ENCODE data around the gene LCN15.
"Not testable (repeated sequence)": the region's sequence is repeated elsewhere in the genome, so short reads cannot be mapped to it uniquely, and the experiment has no call there.

LCN15 gene

DNA sequence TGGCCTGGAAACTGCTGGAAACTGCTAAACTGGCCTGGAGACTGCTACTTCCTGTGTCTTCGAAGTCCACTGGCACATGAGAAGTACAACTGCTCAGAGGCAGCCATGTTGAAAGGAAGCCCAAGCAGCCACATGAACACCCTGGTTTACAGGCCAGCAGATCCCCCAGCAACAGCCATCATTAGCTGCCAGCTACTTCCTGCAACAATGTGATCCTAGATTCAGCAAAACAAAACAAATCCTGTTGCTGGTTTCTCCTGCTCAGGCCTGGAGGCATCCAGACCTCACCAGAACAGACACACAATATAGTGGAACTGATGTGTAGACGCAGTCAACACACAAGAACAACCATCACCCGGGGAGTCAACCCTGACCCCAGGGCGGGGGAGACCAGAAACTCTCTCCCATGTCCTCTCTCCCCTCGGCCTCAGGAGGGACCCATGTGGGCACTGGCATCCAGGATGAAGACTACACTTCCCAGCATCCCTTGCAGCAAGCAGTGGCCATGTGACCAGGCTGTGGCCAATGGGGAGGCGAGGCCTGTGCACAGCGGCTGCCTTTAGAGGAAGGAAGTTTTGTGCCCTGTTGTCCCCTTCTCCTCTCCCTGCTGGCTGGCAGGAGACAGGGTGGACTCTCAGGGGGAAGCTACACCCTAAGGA lies 9.2 kb upstream of the LCN15 start:
- no peak for DNase-seq

DNA sequence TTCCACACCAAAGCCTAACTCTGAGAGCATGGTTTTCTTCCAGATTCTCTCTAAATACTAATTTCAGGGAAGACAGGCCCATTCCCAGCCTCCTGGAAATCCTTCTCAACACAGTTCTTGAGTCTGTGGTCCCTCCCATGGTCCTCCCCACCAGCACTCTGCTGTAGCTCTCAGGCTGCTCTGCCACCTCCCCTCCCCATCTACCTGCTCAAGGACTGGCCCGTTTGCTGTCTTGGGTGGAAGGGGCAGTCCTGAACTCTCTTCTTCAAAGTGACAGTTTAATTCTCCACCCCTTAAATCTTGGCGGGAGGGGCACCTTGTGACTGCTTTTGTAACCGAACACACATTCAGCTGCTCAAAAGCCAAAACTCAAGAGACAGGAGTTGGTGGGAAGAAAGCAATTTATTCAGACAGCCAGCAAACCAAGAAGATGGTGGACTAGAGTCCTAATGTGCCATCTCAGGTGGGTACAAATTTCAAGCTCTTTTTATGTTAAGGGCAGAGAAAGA lies 7.6 kb upstream of the LCN15 start:
- DNase-seq: no peak

DNA sequence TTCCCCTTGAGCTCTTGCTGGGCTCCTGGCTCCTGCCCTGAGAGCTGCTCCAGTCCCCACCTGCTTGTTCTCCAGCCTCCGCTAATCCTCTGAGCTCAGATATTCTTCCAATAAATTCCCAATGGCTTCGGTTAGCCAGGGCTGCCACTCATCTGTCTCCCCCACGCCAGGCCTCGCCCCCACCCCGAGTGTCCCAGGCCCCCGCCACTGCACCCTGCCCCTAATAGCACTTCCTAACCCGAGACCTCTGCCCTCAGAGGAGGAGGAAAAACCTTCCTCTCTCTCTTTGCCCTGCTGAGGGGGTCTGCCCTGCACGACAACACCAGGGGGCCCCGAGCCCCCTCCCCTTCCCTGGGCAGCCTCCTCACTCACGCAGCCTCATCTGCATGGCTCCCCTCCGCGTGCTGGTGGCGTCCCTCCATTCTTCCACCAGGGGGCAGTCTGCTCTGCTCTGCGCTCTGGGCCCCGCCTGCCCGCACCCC lies 5.4 kb upstream of the LCN15 start:
- DNase-seq: no peak

DNA sequence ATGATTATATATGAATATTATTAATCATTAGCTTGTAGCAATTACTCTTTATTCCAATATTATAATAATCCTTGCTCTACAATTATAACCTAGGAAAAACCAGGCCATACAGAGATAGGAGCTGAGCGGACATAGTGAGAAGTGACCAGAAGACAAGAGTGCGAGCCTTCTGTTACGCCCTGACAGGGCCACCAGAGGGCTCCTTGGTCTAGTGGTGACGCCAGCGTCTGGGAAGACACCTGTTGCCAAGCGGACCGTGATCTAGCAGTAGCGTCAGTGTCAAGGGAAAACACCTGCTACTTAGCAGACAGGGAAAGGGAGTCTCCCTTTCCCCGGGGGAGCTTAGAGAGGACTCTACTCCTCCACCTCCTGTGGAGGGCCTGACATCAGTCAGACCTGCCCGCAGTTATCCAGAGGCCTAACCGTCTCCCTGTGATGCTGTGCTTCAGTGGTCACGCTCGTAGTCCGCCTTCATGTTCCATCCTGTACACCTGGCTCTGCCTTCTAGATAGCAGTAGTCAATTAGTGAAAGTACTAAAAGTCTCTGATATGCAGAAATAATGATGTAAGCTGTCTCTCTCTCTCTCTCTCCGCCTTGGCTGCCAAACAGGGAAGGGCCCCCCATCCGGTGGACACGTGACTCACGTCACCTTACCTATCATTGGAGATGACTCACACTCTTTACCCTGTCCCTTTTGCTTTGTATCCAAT lies 2.2 kb upstream of the LCN15 start:
- DNase-seq: peak; percentile 26

DNA sequence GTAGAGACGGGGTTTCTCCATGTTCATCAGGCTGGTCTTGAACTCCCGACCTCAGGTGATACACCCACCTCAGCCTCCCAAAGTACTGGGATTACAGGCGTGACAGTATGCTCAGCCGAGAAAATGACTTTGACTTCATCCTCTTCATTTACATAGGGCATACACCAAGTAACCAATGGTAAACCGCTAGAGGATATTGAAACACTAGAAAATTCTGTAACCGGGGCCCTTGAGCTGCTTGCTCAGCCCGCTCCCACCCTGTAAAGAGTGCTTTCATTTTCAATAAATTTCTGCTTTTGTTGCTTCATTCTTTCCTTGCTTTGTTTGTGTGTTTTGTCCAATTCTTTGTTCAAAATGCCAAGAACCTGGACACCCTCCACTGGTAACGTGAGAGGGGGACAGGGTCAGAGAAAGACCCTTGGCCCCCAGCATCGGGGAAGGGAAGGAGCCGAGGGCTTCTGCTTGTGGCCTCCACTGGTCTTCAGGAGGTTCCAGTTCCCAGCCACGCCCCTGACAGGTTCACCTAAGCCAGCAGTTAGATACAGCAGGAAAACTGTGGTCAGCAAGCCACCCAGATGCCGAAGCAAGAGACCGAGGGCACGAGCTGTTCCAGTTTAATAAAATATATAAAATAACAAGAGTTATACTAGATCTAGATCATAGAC lies 1.6 kb upstream of the LCN15 start:
- not testable (repeated sequence) for DNase-seq

DNA sequence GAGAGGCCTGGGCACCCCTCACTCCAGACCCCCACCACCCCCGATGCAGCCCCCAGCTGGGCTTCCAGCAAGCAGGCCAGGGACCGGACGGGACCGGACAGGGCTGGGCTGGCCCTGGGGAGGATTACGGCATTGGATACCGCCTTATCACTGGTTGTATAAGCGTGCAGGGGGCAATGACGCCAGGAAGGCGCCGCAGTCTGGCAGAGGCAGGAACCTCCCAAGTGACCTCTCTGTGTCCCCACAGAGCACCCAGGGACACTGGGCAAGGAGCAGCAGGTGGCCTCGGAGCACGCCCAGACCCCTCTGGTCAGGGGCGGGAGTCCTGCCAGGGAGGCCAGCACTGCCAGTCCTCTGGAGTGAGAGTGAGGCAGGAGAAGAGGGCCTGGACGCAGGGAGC lies 723 bp upstream of the LCN15 start:
- no peak for DNase-seq

DNA sequence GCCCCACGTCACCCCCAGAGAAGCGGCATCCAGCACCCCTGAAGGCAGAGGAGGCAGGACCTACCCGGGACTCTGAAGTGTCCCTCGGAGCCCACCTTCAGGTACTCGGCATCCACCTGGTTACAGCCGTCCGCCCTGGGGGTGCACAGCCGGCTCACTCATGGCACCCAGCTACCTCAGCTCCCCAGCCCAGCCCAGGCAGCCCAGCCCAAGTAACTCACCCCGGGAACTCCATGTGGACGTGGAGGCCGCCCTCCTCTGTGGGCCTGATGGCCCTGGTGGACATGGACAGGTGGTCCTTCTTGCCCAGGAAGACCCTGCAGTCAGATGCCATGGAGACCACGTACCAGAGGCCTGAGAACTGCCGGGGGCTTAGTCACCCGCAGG lies 676 bp downstream of the LCN15 start:
- DNase-seq: no peak

DNA sequence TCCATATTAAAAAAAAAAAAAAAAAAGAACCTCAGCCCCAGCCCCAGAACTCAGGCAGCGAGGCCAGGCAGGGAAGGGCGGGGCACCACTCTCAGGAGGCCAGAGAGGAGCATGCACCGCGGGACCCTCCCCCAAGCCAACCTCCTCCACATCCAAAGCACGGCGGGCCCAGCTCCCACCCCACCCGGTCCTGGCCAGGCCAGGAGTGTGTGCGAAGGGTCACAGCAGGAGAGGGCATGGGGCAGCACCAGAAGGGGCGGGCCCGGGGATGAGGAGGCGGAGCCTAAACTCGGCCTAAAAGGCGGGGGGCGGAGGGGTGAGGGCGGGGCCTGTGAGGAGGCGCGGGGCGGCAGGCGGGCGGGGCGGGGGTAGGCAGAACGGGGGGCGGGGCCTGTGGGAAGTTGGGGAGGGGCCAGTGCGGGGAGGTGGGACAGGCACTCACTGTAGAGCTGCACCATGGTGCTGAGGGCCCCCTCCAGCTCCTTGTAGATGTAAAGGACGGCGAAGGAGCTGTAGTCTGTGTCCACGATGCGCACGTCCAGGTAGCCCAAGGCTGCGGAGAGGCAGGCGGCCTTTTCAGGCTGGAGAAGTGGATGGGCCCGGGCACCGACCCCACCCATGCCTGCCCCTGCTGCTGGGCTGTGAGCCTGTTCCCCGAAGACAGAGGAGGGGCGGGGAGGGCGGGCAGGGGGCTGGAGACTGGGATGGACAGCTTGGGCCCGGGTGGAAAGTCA lies 1.2 kb downstream of the LCN15 start:
- no peak for DNase-seq

DNA sequence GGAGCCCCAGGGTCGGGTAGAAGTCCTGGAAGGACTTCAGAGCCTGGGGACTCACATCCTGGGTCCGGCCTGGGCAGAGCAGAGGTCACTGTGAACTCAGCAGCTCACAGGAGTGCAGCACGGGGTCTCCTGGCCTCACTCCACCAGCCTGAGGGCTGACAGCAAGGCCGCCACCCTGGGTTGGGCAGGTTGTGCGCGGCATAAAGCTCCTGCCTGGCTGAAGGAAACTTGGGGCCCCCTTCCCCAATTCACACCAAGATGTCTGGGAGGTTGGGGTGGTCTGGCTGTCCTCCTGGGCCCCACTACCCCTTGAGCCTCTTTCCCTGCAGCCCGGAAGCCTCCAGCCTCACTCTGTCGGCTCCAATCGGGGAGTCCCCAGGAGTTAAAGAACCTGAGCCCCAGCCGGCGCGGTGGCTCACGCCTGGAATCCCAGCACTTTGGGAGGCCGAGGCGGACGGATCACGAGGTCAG lies 2.1 kb downstream of the LCN15 start:
- no peak for DNase-seq

DNA sequence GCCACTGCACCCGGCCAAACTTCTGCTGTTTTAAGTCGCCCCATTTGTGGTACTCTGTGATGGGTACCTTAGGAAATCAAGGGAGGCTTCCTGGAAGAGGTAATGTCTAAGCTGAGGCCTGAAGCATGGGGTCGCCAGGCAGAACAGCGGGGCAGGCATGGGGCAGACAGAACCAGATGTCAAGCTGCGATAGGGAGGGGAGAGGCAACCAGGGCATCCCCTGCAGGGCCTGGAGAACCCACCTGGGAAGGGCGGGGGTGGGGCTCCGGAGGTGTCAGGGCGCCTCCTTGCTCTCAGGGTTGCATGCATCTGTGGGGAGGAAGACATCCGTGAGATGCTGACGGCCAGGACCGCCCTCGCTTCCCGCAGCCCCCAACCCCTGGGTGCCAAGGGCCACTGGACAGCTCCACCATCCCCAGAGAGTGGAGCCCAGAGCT lies 2.8 kb downstream of the LCN15 start:
- DNase-seq: no peak

DNA sequence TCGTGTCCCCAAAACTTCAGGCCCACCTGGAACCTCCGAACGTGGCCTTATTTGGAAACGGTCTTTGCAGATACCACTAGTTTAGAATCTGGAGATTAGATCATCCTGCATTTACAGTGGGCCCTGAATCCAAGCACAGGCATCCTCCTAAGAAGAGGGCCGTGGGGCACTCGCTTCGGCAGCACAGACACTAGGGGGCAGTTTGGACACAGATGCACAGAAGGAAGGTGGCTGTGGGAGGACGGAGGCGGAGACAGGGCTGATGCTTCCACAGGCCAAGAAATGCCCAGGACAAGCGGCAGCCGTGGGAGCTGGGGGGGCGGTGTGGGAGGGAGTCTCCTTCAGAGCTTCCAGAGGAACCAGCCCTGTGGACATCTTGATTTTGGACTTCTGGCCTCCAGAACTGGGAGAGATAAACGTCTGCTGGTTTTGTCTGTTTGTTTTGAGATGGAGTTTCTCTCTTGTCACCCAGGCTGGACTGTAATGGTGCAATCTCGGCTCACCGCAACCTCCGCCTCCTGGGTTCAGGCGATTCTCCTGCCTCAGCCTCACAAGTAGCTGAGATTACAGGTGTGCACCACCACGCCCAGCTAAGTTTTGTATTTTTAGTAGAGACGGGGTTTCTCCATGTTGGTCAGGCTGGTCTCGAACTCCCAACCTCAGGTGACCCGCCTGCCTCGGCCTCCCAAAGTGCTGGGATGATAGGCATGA lies 3.3 kb downstream of the LCN15 start:
- not testable (repeated sequence) for DNase-seq

DNA sequence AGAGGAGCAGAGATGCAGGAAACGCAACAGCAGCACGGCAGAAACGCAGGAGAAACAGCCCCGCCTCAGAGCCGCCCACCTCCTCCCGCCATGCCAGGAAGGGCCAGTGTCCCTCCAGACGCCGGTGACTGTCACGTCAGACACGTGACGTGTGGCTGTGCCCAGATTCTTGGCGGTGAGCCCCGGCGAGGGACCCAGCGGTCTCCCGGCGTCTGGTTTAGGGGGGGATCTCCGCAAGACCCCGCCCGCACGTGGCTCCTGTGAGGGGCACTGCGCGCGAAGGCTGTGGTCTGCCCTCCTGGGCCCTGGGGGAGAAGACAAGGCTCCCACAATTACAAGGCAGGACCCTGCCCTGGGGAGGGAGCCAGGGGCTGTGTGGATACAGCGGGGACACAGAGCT lies 3.9 kb downstream of the LCN15 start:
- DNase-seq: no peak

DNA sequence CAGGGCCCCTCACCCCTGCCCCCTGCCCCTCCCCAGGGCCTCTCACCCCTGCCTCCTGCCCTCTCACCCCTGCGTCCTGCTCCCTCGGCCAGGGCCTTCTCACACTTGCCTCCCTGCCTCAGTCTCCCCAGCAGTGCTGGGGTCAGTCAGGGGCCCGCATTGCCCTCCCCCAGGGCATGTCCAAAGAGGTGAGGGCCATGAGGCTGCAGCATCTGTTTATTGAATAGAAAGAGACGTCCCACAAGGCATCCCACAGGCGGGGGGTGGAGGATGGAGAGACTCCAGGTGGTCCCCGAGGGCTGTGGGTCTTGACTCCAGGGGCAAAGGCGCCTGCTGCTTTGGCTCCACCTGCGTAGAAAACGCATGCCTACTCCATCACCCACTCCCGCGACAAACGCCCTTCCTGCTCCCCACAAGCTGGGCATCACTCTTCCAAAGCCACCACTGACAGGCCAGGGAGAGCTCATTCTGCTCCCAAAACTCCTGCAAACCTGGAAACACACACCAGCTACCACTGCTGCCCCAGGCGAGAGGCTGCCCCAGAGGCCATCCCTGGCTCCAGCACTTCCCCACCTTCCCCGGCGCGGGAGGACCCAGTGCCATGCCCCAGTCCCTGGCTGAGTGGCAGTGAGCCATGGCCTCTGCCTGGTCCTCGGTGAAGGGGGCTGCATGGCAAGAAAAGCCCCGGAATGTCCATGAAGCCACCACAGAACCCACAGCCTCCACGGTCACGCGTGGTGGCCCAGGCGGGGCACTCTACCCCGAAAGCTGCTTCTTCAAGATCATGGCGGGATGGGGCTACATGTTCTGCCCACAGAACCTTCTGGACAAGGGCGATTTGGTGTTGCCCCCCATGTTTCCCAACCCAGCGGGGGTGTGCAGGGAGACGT lies 4.6 kb downstream of the LCN15 start:
- DNase-seq: no peak

DNA sequence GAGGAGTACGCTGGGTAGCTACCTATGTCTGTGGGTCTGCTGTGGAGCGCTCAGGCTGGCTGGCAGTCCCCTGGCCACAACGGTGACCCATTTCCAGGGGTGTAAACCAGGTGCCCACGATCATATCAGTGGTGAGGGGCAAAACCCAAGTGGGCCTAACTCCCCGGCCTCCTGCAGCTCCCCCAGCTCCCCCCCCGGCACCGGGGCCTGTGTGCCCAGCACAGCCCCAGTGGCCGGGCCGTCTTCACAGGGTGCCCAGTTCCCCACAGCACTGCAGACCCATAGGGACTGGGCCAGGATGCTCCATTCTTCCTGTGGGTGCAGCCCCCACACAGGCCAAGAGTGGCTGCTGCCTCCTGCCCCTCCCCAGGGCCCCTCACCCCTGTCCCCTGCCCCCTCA lies 5.3 kb downstream of the LCN15 start:
- DNase-seq: no peak

DNA sequence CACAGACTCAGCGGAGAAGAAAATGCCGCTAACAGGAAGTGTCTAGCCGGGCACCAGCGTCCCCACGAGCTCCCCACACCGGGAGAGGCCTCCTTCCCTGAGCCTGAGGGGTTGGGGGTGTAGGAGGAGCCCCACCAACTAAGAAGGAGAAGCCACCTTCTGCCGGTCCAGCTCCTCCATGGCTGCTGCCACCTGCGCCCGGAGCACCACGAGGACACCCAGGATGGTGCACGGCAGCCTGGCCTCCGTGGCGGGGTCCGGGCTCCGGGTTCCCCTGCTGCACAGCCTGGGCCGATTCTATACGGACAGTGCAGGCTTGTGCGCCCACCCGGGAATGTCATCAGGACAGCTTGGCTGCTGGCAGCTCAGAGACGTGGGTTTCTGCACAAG lies 6.6 kb downstream of the LCN15 start:
- DNase-seq: no peak

DNA sequence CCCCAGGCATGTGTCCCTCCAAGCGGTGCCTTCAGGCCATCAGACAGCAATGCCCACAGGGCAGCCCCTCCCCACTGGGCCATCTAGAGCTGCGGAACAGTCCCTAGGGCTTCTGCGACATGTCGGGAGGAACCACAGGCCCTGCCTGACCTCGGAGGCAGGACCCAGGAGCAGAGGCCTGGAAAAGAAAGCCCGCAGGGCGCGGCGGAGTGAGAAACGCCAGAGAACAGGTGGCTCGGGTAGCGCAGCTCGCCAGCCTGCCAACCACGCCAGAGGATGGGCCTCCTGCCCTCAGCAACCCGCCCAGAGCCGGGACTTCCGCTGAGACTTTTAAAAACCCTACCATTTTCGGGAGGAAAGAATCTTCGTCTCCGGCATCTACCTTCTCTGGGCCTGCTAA lies 7.0 kb downstream of the LCN15 start:
- DNase-seq: no peak

DNA sequence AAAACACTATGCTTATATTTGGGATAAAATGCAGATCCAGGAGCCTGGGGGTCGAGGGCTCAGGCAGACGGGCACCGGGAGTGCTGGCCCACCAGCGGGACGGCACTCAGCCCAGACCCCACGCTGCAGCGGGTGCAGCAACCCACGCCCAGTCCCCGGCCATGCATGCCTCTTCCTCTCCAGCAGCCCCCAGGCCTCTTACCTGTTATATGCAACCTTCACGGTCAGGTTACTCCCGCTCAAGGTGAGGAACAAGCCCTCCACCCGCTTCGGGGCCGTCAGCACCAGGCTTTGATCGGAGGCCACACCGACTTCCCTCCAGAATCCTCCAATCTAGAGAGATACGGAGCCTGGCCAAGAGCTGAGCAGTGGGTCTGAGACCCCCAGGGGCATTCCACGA lies 7.5 kb downstream of the LCN15 start:
- DNase-seq: no peak

DNA sequence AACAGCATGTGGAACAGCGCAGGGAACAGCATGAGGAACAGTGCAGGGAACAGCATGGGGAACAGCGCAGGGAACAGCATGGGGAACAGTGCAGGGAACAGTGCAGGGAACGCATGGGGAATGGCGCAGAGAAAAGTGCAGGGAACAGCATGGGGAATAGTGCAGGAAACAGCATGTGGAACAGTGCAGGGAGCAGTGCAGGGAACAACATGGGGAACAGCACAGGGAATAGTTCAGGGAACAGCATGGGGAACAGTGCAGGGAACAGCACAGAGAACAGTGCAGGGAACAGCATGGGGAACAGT lies 8.2 kb downstream of the LCN15 start:
- DNase-seq: no peak

DNA sequence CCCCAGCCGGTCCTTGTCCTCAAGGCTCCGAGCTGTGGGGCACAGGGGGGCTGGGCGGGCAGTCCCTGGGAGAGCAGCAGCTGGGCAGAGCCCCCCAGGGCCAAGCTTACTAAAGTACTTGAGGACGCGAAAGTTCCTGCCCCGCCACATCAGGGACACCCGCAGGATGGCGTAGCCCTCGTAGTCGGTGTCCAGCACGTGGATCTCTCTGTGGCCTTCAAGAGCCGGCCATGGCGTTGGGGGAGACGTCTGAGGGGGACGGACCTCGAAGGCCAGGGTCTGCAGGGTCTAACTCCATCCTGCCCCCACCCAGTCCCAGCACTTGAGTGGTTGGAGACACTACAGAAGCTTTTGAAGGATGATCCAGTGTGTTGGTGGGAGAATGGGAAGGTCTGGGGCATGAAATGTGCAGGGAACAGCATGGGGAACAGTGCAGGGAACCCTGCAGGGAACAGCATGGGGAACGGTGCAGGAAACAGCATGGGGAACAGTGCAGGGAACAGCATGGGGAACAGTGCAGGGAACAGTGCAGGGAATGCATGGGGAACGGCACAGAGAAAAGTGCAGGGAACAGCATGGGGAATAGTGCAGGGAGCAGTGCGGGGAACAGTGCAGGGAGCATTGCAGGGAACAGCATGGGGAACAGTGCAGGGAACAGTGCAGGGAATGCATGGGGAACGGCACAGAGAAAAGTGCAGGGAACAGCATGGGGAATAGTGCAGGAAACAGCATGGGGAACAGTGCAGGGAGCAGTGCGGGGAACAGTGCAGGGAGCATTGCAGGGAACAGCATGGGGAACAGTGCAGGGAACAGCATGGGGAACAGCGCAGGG lies 8.8 kb downstream of the LCN15 start:
- not testable (repeated sequence) for DNase-seq

DNA sequence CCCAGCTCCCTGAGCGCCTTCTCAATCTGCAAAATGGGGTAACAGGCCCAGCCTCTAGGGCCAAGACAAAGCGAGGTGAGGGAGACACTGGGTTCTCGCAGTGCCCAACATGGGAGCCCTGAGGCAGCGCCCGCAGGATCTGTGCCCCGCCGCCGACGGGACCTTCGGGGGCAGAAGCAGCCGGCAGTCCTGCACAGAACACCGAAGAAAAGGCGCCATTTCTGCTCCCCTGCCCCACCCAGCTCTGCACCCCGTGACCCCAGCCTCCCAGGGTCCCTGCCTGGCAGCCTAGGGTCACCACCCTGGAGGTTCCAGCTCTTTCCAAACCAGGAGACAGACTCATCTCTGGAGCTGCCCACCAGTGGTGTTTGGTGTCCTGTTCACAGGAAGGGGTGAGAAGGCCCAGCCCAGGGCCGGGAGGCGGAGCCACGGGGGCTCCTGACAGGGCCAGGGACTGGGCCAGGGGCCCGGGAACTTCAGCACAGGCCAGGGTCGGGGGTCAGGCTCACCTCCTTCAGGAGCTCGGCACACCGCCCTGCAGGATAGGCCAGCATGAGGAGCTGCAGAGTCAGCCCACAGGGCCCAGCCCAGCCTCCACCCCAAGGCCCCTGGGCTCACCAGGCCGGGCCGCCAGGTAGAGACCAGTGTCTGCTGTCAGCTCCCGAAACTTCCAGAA lies 9.6 kb downstream of the LCN15 start:
- no peak for DNase-seq
